ENCODE data around the gene SERPINC1. TPM values are rescaled to one million over a fixed set of nuclear protein-coding genes. Genes with fewer than 3 reads are reported as not detected.
"Not testable (repeated sequence)": the region's sequence is repeated elsewhere in the genome, so short reads cannot be mapped to it uniquely, and the experiment has no call there.

SERPINC1 gene
- 0.10 TPM for total RNA-seq

DNA sequence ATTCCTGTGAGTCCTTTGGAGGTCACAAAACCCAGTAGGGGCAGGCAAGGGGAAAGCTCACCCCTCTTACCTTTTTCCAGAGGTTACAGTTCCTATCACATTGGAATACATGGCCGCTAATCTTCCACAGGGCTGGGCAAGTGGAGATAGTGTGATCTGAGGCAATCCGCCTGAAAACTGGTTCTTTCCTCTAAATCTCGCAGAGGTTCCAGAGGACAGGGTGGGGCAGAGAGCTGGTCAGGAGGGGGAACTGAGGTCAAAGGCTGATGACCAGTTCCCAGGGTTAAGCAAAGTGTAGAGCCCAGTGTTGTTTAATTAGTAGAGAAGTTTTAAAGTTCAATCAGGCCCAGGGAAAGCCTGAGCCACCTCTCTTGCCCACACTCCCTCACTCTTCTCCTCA is at the start of gene SERPINC1:
Gene SERPINC1 (minus strand): TSS at position 179 of the 400 bp plus-strand sequence. CDS start 68 bp downstream, at position 111.
- no peaks in the 10 kb centered on the region for H3K9me3 ChIP-seq (ENCODE audit: low read depth, low read length)
- no peaks in the 10 kb centered on the region for H3K27me3 ChIP-seq (ENCODE audit: insufficient read depth, low read length)
- no peaks in the 10 kb centered on the region for H3K4me1 ChIP-seq (ENCODE audit: insufficient read depth, low read length)
- no peak within 1 kb of the TSS for H3K4me3 ChIP-seq (ENCODE audit: low read length)

DNA sequence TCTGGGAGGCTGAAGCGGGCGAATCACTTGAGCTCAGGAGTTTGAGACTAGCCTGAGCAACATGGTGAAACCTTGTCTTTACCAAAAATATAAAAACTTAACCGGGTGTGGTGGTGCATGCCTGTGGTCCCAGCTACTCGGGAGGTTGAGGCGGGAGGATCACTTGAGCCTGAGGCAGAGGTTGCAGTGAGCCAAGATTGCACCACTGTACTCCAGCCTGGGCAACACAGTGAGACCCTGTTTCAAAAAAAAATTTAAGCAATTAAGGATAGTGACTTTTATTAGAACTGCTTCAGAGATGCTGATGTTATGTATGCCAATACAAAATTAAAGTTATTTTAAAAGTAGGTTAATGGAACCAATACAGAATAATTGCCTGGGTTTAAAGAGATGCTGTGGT is 48.8 kb upstream of the SERPINC1 start:
- H3K9me3 ChIP-seq (ENCODE audit: low read depth, low read length); H3K27me3 ChIP-seq (ENCODE audit: insufficient read depth, low read length); H3K4me1 ChIP-seq (ENCODE audit: insufficient read depth, low read length); H3K4me3 ChIP-seq (ENCODE audit: low read length): not testable (repeated sequence)

DNA sequence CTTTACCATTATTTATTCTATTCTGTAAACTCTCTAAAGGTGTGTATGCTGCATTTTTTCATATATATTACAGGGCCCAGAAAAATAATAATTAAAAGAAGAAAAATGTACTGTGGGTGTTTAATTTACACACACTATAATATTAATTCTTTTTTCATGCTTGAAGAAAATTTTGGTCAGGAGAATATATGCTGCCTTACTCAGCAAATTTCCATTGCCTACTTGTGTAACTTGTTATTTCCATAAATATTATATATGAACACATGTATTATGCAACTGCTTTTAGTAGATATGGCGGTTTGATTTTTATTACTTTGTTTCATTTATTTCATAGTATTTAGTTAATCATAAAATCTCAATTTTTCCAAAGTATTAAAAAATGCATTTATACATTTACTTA is 46.4 kb upstream of the SERPINC1 start:
- H3K4me1 ChIP-seq (ENCODE audit: insufficient read depth, low read length) = no peaks in the 10 kb centered on the region
- no peak overlapping the region for H3K4me3 ChIP-seq (ENCODE audit: low read length)
- H3K9me3 ChIP-seq (ENCODE audit: low read depth, low read length) = no peaks in the 10 kb centered on the region
- no peaks in the 10 kb centered on the region for H3K27me3 ChIP-seq (ENCODE audit: insufficient read depth, low read length)

DNA sequence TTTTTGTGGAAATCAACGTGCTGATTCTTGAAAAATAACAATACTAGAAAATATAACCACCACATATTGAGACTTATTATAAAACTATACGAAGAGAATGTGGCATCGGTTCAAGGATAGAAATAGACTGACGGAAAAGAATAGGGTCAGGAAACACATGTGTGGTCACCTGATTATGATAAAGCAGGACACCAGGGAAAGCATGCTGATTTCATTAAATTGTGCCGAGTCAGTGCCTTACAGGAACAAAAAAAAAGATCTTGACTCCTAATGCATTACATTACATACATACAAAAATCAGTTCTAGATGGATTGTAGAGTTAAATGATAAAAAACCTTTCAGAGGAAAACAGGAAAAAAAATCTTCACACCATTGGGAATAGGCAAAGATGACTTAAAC is 43.5 kb upstream of the SERPINC1 start:
- Histone ChIP-seq H3K27me3 (ENCODE audit: insufficient read depth, low read length) (no peaks in the 10 kb centered on the region), H3K4me1 (ENCODE audit: insufficient read depth, low read length) (no peaks in the 10 kb centered on the region), H3K9me3 (ENCODE audit: low read depth, low read length) (no peaks in the 10 kb centered on the region), H3K4me3 (ENCODE audit: low read length) (no peak overlapping the region)

DNA sequence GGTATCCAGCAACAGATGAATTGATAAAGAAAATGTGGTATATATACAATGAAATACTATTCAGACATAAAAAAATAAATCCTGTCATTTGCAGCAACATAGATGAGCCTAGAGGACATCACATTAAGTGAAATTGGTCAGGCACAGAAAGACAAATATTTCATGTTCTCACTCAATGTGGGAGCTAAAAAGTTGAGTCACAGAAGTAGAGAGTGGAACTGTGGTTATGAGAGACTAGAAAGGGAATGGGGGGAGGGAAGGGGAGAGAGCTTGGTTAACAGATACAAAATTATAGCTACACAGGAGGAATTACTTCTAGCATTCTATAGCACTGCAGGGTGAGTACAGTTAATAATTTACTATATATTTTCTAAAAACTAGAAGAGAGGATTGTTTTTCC is 37.1 kb upstream of the SERPINC1 start:
- Histone ChIP-seq H3K9me3 (ENCODE audit: low read depth, low read length) (no peaks in the 10 kb centered on the region), H3K4me1 (ENCODE audit: insufficient read depth, low read length) (no peaks in the 10 kb centered on the region), H3K27me3 (ENCODE audit: insufficient read depth, low read length) (no peaks in the 10 kb centered on the region), H3K4me3 (ENCODE audit: low read length) (no peak overlapping the region)

DNA sequence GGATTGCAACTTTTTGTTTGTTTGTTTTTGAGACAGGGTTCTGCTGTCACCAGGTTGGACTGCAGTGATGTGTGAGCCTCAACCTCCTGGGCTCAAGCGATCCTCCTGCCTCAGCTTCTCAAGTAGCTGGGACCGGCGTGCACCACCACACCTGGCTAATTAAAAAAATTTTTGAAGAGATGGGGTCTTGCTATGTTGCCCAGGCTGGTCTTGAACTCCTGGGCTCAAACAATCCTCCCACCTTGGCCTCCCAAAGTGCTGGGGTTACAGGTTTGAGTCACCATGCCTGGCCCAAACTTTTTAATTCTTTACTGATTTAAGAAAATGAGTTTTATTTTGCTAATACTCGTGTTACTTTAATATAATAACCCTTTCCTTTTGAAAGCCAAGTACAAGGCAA is 31.5 kb upstream of the SERPINC1 start:
- Histone ChIP-seq H3K4me3 (ENCODE audit: low read length) (no peak overlapping the region), H3K27me3 (ENCODE audit: insufficient read depth, low read length) (no peaks in the 10 kb centered on the region), H3K4me1 (ENCODE audit: insufficient read depth, low read length) (no peaks in the 10 kb centered on the region), H3K9me3 (ENCODE audit: low read depth, low read length) (no peaks in the 10 kb centered on the region)

DNA sequence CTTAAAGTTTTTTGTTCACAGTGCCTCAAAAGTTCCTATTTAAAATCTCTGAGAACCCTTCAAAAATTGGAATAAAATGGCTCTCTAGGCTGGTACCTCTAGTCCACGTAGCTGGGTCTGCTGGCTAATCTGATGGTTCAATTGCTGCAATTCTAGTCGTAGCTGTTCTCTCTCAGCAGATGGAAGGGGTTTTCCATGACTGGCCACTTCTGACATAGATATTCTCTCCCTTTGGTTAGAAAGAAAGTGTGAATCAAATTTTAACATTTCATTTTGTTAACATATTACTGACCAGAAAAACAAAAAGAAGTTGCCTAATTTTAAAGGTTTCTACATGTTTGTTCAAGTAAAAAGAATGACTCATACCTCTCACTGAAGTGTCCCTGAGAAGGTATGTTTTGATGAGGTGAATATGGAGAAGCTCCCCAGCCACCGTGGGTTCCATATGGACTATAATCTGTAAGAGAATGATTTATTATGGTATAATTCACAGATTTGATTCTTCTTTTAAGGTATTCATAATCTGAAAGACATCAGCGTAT is 29.3 kb upstream of the SERPINC1 start:
- Histone ChIP-seq H3K4me1 (ENCODE audit: insufficient read depth, low read length) (no peaks in the 10 kb centered on the region), H3K27me3 (ENCODE audit: insufficient read depth, low read length) (no peaks in the 10 kb centered on the region), H3K4me3 (ENCODE audit: low read length) (no peak overlapping the region), H3K9me3 (ENCODE audit: low read depth, low read length) (no peaks in the 10 kb centered on the region)

DNA sequence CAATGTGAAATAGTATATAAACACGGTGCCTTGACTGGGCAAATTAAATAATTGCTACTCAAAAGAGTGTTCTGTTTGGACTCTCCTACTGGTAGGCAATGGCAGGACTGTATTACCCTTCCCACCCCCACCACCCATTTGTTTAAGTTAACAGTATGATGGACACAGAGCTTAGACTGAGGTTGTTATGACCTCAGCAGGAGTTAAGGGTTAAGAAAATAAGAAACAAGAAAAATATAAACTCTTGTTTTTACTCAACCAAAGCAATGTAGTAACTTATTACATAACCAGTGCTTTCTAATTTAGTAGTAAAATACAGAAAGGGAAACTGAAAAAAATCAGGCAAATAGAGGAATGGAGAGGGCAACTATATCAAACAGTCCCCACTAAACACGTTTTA is 19.9 kb upstream of the SERPINC1 start:
- no peaks in the 10 kb centered on the region for H3K4me1 ChIP-seq (ENCODE audit: insufficient read depth, low read length)
- H3K4me3 ChIP-seq (ENCODE audit: low read length) = no peak overlapping the region
- H3K27me3 ChIP-seq (ENCODE audit: insufficient read depth, low read length) = no peaks in the 10 kb centered on the region
- no peaks in the 10 kb centered on the region for H3K9me3 ChIP-seq (ENCODE audit: low read depth, low read length)

DNA sequence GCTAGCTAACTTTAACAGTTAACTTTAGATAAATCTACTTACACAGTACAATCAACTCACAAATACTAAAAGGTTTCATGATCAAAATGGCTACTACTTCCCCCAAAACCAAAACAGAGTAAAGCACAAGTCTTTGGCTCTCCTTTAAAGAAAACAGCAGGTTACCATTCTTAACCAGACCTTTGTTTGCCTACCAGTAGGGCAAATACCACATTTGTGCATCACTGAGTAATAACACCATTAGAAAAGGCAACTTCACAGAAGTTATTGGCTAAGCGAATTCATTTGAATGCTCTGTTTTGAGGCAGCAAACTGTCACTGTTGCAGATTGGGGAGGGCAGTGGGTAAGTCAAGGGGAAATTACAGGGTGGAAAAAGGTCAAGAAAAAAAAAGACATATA is 17.3 kb upstream of the SERPINC1 start:
- Histone ChIP-seq H3K4me1 (ENCODE audit: insufficient read depth, low read length) (no peaks in the 10 kb centered on the region), H3K9me3 (ENCODE audit: low read depth, low read length) (no peaks in the 10 kb centered on the region), H3K4me3 (ENCODE audit: low read length) (no peak overlapping the region), H3K27me3 (ENCODE audit: insufficient read depth, low read length) (no peaks in the 10 kb centered on the region)

DNA sequence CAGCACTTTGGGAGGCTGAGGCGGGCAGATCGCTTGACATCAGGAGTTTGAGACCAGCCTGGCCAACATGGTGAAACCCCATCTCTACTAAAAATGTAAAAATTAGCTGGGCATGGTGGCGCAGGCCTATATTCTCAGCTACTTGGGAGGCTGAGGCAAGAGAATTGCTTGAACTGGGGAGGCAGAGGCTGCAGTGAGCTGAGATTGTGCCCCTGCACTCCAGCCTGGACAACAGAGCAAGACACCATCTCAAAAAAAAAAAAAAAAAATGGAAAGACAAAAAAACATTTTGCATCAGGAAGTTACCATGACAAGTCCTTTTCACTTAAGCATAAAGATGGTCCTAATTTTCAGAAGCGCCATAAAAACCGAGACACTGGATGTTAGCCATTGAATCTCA is 13.4 kb upstream of the SERPINC1 start:
- not testable (repeated sequence) for H3K27me3 ChIP-seq (ENCODE audit: insufficient read depth, low read length); H3K4me3 ChIP-seq (ENCODE audit: low read length); H3K9me3 ChIP-seq (ENCODE audit: low read depth, low read length); H3K4me1 ChIP-seq (ENCODE audit: insufficient read depth, low read length)

DNA sequence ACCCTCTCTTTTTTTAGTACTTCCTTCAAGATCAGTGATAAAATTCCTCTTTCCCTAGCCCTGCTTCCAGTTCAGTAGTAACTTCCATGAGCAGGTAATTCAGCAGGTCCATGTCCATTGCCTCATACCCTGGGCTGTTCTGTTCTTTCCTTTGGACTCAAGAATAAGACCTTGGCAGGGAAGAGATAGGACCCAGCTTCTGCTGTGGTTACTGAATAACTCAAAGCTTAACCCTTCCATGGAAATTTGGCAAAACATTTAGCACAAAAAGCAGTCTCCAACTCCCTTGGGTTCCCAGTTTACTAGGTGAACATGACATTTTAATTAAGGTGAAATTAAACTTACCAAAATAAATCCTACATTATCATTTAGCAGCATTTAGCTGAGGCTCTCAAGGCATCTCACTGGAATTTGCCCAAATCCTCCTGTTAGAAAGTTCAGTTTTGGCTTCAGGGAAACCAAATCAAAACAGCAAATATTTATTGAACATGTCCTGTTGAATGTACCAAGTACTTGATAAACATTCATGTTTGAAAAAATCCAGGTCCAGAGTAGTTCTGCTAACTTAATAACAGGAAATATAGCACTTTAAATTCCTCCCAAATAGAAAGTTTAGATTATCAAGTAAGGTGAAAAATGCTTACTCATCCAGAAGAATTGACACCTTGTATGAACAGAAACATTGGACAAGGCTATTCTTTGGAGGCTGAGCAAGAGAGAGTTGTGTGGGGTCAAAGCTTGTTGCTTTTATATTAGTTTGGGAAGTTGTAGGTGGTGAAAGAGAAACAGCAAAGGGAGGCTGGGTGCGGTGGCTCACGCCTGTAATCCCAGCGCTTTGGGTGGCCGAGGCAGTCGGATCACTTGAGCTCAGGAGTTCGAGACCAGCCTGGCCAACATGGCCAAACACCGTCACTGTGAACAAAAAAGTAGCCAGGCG is 8.4 kb upstream of the SERPINC1 start:
- no peaks in the 10 kb centered on the region for H3K9me3 ChIP-seq (ENCODE audit: low read depth, low read length)

DNA sequence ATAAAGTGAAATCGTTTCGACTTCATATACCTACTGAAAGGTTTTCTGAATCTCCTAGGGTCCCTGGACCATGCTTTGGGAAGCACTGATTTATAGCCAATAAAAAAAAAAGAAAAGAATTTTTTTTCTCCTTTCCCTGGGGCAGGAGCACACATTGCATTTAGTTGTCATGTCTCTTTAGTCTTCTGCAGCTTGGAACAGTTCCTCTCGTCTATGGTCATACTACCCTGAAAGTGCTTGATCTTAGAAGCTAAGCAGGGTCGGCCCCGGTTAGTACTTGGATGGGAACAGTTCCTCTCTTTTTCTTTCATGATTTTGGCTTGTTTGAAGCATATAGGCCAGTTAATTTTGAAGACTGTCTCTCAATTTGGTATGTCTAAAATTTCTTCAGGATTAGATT is 3.7 kb upstream of the SERPINC1 start:
- no peaks in the 10 kb centered on the region for H3K9me3 ChIP-seq (ENCODE audit: low read depth, low read length)
- no peaks in the 10 kb centered on the region for H3K4me1 ChIP-seq (ENCODE audit: insufficient read depth, low read length)
- no peak overlapping the region for H3K4me3 ChIP-seq (ENCODE audit: low read length)
- H3K27me3 ChIP-seq (ENCODE audit: insufficient read depth, low read length) = no peaks in the 10 kb centered on the region

More for the DNA sequence above, 8.4 kb upstream of the SERPINC1 start:
- Histone ChIP-seq H3K4me1 (ENCODE audit: insufficient read depth, low read length) (no peaks in the 10 kb centered on the region), H3K27me3 (ENCODE audit: insufficient read depth, low read length) (no peaks in the 10 kb centered on the region), H3K4me3 (ENCODE audit: low read length) (no peak overlapping the region)

DNA sequence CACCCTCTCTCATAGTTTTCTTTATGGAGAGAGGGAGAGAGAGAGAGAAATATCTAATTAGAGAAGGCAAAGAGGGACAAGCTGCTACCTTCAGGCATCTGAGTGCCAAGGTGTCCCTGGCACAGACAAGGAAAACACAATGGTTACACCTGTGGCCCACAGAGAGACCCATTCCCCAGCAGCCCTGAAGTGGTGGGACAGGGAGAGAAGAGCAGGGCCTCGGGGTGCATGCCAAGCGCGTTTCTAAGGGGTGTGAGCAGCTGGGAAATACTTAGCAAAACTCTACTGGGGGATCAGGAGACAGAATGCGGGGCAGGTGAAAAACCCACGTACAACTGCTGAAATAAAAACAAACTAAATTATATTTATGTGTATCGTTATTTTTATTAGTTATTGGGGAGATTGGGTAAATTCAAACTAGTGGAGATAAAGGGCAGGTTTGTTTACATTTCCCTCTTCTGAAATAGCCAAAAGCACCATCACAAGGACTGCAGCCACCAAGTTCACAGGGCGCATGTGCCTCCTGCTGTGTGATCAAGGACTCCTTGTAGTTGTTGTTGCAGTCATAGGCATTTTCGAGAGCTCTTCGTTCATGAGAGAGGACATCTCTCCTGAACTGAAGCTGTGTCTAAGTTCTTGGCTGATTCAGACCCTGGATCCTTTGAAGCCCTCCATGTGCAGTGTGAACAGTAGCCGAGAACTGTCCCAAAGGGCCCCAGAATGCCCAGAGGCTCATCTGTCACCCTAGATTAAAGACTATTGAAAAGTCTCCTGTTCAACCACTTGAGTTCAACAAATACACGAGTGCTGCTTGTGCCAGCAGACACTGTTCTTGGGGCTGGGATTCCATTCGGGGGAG is 737 bp upstream of the SERPINC1 start:
- Histone ChIP-seq H3K4me3 (ENCODE audit: low read length) (no peak overlapping the region), H3K9me3 (ENCODE audit: low read depth, low read length) (no peaks in the 10 kb centered on the region), H3K27me3 (ENCODE audit: insufficient read depth, low read length) (no peaks in the 10 kb centered on the region), H3K4me1 (ENCODE audit: insufficient read depth, low read length) (no peaks in the 10 kb centered on the region)

DNA sequence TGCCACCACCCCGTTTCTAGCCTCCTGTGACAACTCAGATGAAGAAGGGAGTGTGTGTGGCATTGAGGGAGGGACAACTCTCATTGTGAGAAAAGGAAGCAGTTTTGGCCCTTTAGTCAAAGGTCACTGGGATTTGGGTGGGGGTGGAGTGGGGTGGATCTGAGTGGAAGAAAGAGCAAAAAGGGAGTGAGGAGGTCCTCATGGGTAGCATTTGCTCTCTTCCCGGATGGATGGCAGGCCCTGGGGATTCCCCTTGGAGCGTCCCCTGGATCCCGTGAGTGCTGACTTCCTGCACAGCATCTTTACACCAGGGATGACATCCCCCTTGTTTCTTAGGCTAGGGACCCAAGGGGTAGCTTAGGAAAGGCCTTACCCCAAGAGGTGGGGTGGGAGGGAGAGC is 460 bp downstream of the SERPINC1 start:
- Histone ChIP-seq H3K4me1 (ENCODE audit: insufficient read depth, low read length) (no peaks in the 10 kb centered on the region), H3K4me3 (ENCODE audit: low read length) (no peak overlapping the region), H3K27me3 (ENCODE audit: insufficient read depth, low read length) (no peaks in the 10 kb centered on the region), H3K9me3 (ENCODE audit: low read depth, low read length) (no peaks in the 10 kb centered on the region)

DNA sequence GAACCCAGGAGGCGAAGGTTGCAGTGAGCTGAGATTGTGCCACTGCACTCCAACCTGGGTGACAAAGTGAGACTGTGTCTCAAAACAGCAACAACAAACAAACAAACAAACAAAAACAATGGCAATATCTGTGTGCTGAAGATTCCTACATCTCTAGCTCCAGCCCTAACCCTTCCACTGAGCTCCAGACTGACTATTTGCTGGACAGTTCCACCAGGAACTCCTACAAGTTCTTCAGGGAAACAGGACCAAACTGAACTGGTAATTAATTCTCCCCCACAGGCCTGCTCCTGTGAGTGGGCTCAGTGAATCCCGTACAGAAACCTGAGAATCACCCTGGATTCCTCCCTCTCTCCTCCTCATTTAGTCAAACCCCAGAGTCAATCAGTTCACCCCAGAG is 1.5 kb downstream of the SERPINC1 start:
- Histone ChIP-seq H3K27me3 (ENCODE audit: insufficient read depth, low read length) (no peaks in the 10 kb centered on the region), H3K4me3 (ENCODE audit: low read length) (no peak overlapping the region), H3K9me3 (ENCODE audit: low read depth, low read length) (no peaks in the 10 kb centered on the region), H3K4me1 (ENCODE audit: insufficient read depth, low read length) (no peaks in the 10 kb centered on the region)

All from mononuclear cell (primary cell).